Measurements from ENCODE around the gene CARNS1.
A peak's percentile ranks its signal among the peaks of the same experiment; 100 is the strongest.

CARNS1 gene

DNA sequence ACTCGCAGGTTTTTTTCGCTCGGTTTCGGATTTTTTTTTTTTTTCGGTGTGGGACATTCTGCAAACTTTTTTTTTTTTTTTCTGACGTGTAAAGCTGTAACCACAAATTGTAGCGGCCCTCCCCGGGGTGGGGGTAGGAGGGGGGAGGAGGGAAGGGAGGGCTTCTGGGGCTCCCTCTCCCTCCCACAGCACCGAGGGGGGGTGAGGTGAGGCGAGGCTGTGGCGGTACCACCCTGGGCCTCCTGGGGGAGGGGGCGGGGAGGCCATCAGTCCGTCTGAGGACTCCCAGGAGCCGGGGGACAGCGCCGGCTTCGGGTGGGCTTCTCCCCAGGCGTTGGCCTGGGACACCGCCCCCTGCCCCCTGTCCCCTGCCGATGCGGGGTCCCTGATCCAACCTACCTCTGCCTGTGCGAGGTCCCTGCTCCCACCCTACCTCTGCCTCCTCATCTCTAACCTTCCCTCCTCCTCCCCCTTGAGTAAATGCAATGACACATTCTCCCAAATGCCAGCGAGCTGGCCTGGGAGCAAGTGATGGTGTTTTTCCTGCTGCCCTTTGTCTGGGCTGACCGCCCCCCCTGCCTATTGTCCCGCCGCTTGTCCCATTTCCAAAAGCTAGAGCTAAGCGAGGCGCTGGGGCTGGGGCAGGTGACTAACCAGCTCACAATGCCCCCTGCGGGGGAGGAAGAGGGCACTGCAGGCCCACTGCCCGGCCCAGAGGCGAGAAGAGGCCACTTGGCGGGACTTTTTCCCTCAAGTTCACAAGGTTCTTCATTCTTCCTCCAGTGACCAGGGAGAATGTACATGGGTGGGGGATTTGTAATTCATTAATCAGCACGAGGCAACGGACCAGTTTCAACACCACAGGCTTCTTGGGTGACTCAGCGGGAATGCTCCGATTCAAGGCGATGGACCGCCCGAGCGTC, 41.6 kb upstream of the CARNS1 start:
- TF ChIP-seq CTCF (conservative IDR thresholded peaks at IDR 0.05), result peak; percentile 99
- peak overlapping the region; percentile 95 for H3K27ac ChIP-seq

GRCh38 chr11:67374571-67375281, 40.8 kb upstream of the CARNS1 start:
- no peak for TF ChIP-seq CTCF (conservative IDR thresholded peaks at IDR 0.05)
- H3K27ac ChIP-seq, result peak overlapping the region; percentile 95

DNA sequence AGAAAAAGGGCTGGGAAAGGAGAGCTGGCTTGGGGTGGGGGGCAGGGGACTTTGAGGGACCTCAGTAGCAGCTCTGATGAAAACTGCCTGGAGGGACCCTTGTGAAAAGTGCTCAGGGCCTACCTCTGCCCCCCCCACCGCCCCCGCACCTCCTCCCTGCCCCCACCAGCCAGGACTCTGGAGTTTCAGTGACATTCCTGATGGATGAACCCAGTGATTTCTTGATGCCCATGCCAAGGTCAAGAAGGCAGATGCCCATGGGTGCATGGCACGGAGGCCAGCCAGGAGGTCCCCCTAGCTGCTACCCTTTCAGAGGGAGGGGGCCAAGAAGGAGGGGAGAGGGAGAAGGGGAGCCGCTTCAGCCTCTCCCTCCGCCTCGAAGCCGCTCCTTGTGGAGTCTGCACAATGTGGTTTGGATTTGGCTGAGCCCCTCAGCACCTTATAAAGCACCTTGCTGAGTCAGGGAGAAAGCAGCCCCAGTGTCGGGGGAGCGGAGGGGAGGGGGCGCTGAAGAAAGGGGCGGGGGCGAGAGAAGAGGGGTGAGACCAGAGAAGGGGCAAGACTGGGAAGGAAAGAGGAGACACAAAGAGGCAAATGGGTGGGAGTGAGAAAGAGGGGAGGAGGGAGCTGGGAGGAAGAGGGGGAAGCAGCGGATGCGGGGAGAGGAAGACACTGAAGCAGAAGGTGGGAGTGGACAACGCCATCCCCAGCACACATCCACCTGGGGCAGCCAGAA, 40.0 kb upstream of the CARNS1 start:
- no peak for TF ChIP-seq CTCF (conservative IDR thresholded peaks at IDR 0.05)
- no peak overlapping the region for H3K27ac ChIP-seq

GRCh38 chr11:67376063-67376820, 39.2 kb upstream of the CARNS1 start:
- no peak for TF ChIP-seq CTCF (conservative IDR thresholded peaks at IDR 0.05)
- no peak overlapping the region for H3K27ac ChIP-seq

GRCh38 chr11:67376873-67377808, 38.3 kb upstream of the CARNS1 start:
- H3K27ac ChIP-seq, result no peak overlapping the region

More at GRCh38 chr11:67376873-67377808, 38.3 kb upstream of the CARNS1 start:
- no peak for TF ChIP-seq CTCF (conservative IDR thresholded peaks at IDR 0.05)
